Measurements from ENCODE around the gene PRR35.

PRR35 gene

DNA sequence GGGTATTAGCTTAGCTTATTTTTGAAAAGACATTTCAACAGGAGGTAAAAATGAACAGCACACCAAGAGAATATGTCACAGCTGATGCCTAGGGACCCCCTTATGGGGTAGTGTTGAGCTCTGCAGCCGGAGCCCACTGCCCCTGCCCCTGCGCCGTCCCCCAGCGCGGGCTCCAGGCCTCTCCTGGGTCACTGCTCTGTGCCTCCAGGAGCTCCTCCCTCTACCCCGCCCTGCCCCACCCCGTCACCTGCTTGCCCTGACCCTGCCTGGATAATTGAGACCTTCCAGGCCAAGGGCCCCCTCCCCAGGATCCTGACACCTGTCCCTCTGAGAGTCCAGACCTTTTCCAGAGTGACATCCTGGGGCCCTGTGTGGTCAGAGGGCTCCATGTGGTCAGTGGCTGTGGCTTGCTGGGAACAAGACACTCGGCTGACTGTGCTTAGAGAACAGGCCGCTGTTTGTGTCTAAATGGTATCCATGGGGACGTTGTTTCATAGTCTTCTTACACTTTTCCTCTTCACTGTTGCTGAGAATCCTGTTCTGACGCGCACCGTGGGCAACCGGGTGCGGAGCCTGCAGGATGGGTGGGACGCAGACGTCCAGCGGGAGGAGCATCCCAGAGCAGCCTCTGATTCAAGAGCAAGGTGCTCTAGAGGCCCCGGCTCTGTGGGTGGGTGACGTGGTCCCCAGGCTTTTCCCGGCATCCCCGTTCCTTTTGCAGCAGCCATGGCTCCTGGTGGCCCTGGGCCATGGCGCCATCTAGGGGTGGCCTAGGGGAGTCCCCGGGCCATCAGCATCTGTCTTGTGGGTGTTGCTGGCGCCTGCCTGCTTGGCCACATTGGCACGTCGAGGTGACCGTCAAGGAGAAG, 50.6 kb downstream of the PRR35 start:
- Mint-ChIP-seq H3K27ac (no peak overlapping the region), H3K27me3 (no peaks in the 10 kb centered on the region), H3K4me3 (no peak overlapping the region), H3K4me1 (ENCODE audit: low read depth) (peaks cover 5% of the 10 kb centered on the region), H3K36me3 (ENCODE audit: low read depth) (peaks cover 25% of the 10 kb centered on the region), H3K9me3 (no peaks in the 10 kb centered on the region)
- intact Hi-C loops (cut with micrococcal nuclease), result no loop called here

DNA sequence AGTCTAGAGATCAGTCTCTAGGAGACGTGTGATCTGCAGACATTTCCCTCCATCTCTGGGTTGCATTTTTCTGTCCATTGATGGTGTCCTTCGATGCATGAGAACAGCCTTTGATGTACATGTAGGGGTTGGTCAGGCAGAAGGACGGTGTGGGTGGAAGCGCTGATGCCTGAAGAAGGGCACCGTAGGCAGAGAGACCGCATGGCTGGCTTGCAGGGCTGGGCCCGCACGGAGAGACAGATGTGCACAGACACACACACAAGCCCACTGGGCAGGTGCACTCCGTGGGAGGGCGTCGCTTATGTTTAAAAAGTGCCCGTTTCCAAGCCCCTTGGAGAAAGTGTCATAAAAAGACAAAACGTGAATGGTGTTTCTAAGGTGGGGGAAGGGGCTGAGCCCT, 54.9 kb downstream of the PRR35 start:
- H3K27me3 Mint-ChIP-seq, result no peaks in the 10 kb centered on the region
- H3K4me3 Mint-ChIP-seq, result no peak overlapping the region
- H3K27ac Mint-ChIP-seq, result no peak overlapping the region
- H3K9me3 Mint-ChIP-seq, result no peaks in the 10 kb centered on the region
- H3K4me1 Mint-ChIP-seq (ENCODE audit: low read depth), result peaks cover 5% of the 10 kb centered on the region
- peaks cover 44% of the 10 kb centered on the region for H3K36me3 Mint-ChIP-seq (ENCODE audit: low read depth)
- intact Hi-C loops (cut with micrococcal nuclease), result no loop called here
